ENCODE data around the gene FKBP7. TPM values are rescaled to one million over a fixed set of nuclear protein-coding genes. Genes with fewer than 3 reads are reported as not detected.

Gene FKBP7
- total and polyA plus RNA-seq, 2 experiments from 2014 or later, result 28.4 to 81.1 TPM

DNA sequence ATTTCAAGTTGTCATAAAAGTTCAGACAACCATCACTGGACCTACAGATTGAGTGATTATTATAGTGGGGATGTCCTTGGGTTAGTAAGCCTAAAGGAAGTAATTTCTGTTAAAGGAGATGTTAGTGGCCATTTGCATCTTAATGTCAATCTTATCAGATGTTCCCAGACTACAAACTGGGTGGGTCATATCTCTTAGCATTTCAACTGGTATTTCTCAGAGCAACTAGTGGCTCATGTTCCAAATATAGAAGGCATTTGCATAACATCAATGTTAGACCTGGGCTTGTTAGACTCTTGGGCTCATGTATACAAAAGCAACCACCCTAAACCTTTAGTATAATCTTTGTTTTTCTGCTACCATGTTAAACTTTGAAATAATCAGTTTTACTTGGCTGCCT lies 19.7 kb upstream of the FKBP7 start:
- TF ChIP-seq EZH2phosphoT487 (IDR thresholded peaks at IDR 0.05; ENCODE audit: insufficient read depth, low read depth) (no peak), EZH2 (IDR thresholded peaks at IDR 0.05; ENCODE audit: insufficient read depth, poor library complexity, severe bottlenecking) (no peak)
- no peaks in the 10 kb centered on the region for H3K27me3 ChIP-seq (replicated peaks; ENCODE audit: insufficient read depth)
- H3K27ac ChIP-seq, result no peak overlapping the region
- H4K20me1 ChIP-seq (ENCODE audit: insufficient read depth), result no peaks in the 10 kb centered on the region
- H2AFZ ChIP-seq, result no peak overlapping the region
- in situ Hi-C loops (cut with MboI), result no loop called here
- no peaks in the 10 kb centered on the region for H3K9me2 ChIP-seq (ENCODE audit: insufficient read depth)
- no peaks in the 10 kb centered on the region for H3K4me1 ChIP-seq (ENCODE audit: insufficient read depth)
- H3K4me2 ChIP-seq (ENCODE audit: unreplicated experiment), result no peak overlapping the region
- H3K4me3 ChIP-seq, result no peak overlapping the region
- H3K9me3 ChIP-seq (ENCODE audit: low read depth), result no peaks in the 10 kb centered on the region
- no peak for DNase-seq
- H3F3A ChIP-seq (ENCODE audit: insufficient read depth), result no peaks in the 10 kb centered on the region
- H3K79me2 ChIP-seq (ENCODE audit: insufficient read depth), result 0 out of 2 replicates have a peak, but pooled peaks cover 7% of the 10 kb centered on the region
- H3K36me3 ChIP-seq (ENCODE audit: low read depth), result peaks cover 75% of the 10 kb centered on the region
- no peak overlapping the region for H3K9ac ChIP-seq

DNA sequence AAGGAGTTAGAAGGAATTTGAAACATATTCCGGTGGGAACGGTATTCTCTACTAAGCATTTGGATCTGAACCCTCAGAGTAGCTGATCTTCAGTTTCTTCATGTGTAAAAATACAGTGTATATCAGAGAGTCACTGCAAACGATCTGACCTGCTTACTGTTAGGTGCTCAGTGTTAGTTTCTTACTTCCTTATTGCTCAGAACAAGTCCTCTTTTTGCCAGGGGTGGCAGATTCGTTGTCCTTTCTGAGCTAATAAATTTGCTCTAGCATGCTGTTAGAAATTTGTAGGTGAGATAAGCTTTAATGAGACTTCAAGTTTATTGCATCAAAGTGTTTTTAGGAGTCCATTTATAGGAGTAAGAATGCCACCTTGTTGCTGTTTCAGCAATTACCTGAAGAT lies 17.6 kb upstream of the FKBP7 start:
- Histone ChIP-seq H3K9ac (no peak overlapping the region), H2AFZ (no peak overlapping the region), H3F3A (ENCODE audit: insufficient read depth) (no peaks in the 10 kb centered on the region), H3K9me3 (ENCODE audit: low read depth) (no peaks in the 10 kb centered on the region), H3K27ac (no peak overlapping the region), H3K4me1 (ENCODE audit: insufficient read depth) (no peaks in the 10 kb centered on the region), H3K4me3 (no peak overlapping the region), H3K27me3 (replicated peaks; ENCODE audit: insufficient read depth) (no peaks in the 10 kb centered on the region), H4K20me1 (ENCODE audit: insufficient read depth) (no peaks in the 10 kb centered on the region), H3K79me2 (ENCODE audit: insufficient read depth) (peaks cover 11% of the 10 kb centered on the region; the same call in 1 of the 2 replicates), H3K4me2 (ENCODE audit: unreplicated experiment) (no peak overlapping the region), H3K36me3 (ENCODE audit: low read depth) (peaks cover 69% of the 10 kb centered on the region), H3K9me2 (ENCODE audit: insufficient read depth) (no peaks in the 10 kb centered on the region)
- in situ Hi-C loops (cut with MboI), result no loop called here
- 93 to 95% methylated on average over 4 of the region's 4 CpGs for whole genome bisulfite sequencing, 2 experiments (ENCODE audit: low coverage in 1 of 2, low lambda C conversion rate in 2 of 2, missing lambda C conversion rate in 2 of 2)
- no peak for DNase-seq
- TF ChIP-seq EZH2phosphoT487 (IDR thresholded peaks at IDR 0.05; ENCODE audit: insufficient read depth, low read depth) (no peak), EZH2 (IDR thresholded peaks at IDR 0.05; ENCODE audit: insufficient read depth, poor library complexity, severe bottlenecking) (no peak)

- no peak for DNase-seq
- TF ChIP-seq EZH2phosphoT487 (IDR thresholded peaks at IDR 0.05; ENCODE audit: insufficient read depth, low read depth) (no peak), EZH2 (IDR thresholded peaks at IDR 0.05; ENCODE audit: insufficient read depth, poor library complexity, severe bottlenecking) (no peak)
- 82 to 84% methylated on average over 6 of the region's 6 CpGs for WGBS, 2 experiments (ENCODE audit: low coverage in 1 of 2, low lambda C conversion rate in 2 of 2, missing lambda C conversion rate in 2 of 2)
Measured at GRCh38 chr2:178491612-178492011, 13.2 kb upstream of the FKBP7 start.

DNA sequence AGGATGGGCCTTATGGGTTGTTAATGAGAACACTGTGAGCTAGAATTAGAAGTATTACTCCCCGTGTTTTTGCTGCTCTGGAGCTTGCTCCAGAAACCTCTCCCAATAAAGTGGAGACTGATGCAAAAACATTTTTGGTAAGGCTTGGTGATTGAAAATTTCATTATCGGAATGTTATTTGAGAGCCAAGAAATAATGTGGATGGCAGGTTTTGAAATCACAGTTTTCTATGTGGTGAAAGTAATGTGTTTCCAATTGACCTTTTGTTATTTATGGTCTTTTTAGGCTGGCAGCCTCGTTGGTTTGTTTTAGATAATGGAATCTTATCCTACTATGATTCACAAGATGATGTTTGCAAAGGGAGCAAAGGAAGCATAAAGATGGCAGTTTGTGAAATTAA lies 7.0 kb upstream of the FKBP7 start:
- DNase-seq, result peak; percentile 3
- H4K20me1 ChIP-seq (ENCODE audit: insufficient read depth), result peaks cover 3% of the 10 kb centered on the region; the same call in 1 of the 2 replicates

More at GRCh38 chr2:178491612-178492011, 13.2 kb upstream of the FKBP7 start:
- Histone ChIP-seq H3K27me3 (replicated peaks; ENCODE audit: insufficient read depth) (no peaks in the 10 kb centered on the region), H3K9me3 (ENCODE audit: low read depth) (no peaks in the 10 kb centered on the region), H3K27ac (no peak overlapping the region), H3K9ac (no peak overlapping the region), H2AFZ (no peak overlapping the region), H3F3A (ENCODE audit: insufficient read depth) (no peaks in the 10 kb centered on the region), H3K4me2 (ENCODE audit: unreplicated experiment) (no peak overlapping the region), H3K4me3 (no peak overlapping the region), H3K79me2 (ENCODE audit: insufficient read depth) (peaks cover 55% of the 10 kb centered on the region), H3K36me3 (ENCODE audit: low read depth) (peaks cover 50% of the 10 kb centered on the region), H4K20me1 (ENCODE audit: insufficient read depth) (no peaks in the 10 kb centered on the region), H3K4me1 (ENCODE audit: insufficient read depth) (no peaks in the 10 kb centered on the region; the same call in 1 of the 2 replicates), H3K9me2 (ENCODE audit: insufficient read depth) (no peaks in the 10 kb centered on the region)
- in situ Hi-C loops (cut with MboI), result no loop called here

More for the DNA sequence above, 7.0 kb upstream of the FKBP7 start:
- no peak overlapping the region for H2AFZ ChIP-seq
- H3K79me2 ChIP-seq (ENCODE audit: insufficient read depth), result peaks cover 98% of the 10 kb centered on the region
- no peaks in the 10 kb centered on the region for H3F3A ChIP-seq (ENCODE audit: insufficient read depth)
- 14 to 17% methylated on average over 3 of the region's 3 CpGs for WGBS, 2 experiments (ENCODE audit: low coverage in 1 of 2, low lambda C conversion rate in 2 of 2, missing lambda C conversion rate in 2 of 2)
- H3K9me3 ChIP-seq (ENCODE audit: low read depth), result no peaks in the 10 kb centered on the region
- no peaks in the 10 kb centered on the region for H3K36me3 ChIP-seq (ENCODE audit: low read depth)
- H3K4me3 ChIP-seq, result no peak overlapping the region
- TF ChIP-seq EZH2phosphoT487 (IDR thresholded peaks at IDR 0.05; ENCODE audit: insufficient read depth, low read depth), result no peak
- H3K4me1 ChIP-seq (ENCODE audit: insufficient read depth), result peaks cover 31% of the 10 kb centered on the region
- no peaks in the 10 kb centered on the region for H3K27me3 ChIP-seq (replicated peaks; ENCODE audit: insufficient read depth)
- no peak overlapping the region for H3K4me2 ChIP-seq (ENCODE audit: unreplicated experiment)
- H3K27ac ChIP-seq, result no peak overlapping the region
- H3K9ac ChIP-seq, result no peak overlapping the region
- no peaks in the 10 kb centered on the region for H3K9me2 ChIP-seq (ENCODE audit: insufficient read depth)
- in situ Hi-C loops (cut with MboI), result no loop called here

Data from GM23248 (cell line).